Stimulated activated CD4-positive, alpha-beta T cell treated with anti-CD3 and anti-CD28 coated beads, TNF-alpha, amount 100 ng/mL, for 48 hours (primary cell): Measurements from ENCODE around the gene BRF1.

Experiments used
- DNase-seq, 3 donors: peaks; one replicate each; pipeline ENCODE4 v3.0.0-alpha.2; 2020; ENCODE audit warnings: low read depth in 3 of 3

Gene BRF1

GRCh38 chr14:105229099-105229655 lies 71.6 kb downstream of the BRF1 start:
- no peak for DNase-seq

GRCh38 chr14:105228562-105228961 lies 72.2 kb downstream of the BRF1 start:
- no peak for DNase-seq

GRCh38 chr14:105227346-105227745 lies 73.5 kb downstream of the BRF1 start:
- no peak for DNase-seq

GRCh38 chr14:105226198-105226597 lies 74.6 kb downstream of the BRF1 start:
- no peak for DNase-seq

DNA sequence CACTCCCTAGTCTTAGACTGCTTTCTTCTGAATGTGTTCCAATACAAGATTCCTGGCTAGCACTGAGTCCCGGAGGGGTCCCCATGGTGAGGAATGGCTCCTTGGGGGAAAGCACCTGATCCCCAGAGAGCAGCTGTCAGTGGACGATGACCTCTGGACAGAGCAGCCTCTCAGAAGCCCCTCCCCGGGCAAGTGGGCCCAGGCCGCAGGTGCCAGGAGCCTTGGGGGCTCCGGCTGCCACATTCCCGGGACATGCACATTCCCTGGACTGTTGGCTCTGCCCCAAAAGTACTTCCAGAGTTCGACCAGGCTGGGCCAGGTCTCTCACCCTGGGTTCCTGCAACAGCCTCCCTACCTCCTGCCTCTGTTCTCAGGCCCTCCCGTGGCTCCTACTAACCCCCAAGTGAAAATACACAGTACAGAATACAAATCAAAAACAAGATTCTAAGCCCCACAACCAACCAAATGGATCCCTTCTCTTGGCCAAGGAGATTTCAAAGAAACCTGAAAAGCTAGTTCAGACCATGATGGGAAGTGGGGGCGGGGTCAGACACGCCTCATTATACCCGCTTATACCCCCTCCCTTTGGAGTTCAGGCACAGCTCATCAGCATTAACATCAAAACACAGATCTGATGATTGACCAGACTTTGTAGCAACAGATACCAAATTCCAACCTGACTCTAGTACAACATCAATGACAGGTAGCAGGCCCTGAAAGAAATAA lies 75.8 kb downstream of the BRF1 start:
- no peak for DNase-seq

DNA sequence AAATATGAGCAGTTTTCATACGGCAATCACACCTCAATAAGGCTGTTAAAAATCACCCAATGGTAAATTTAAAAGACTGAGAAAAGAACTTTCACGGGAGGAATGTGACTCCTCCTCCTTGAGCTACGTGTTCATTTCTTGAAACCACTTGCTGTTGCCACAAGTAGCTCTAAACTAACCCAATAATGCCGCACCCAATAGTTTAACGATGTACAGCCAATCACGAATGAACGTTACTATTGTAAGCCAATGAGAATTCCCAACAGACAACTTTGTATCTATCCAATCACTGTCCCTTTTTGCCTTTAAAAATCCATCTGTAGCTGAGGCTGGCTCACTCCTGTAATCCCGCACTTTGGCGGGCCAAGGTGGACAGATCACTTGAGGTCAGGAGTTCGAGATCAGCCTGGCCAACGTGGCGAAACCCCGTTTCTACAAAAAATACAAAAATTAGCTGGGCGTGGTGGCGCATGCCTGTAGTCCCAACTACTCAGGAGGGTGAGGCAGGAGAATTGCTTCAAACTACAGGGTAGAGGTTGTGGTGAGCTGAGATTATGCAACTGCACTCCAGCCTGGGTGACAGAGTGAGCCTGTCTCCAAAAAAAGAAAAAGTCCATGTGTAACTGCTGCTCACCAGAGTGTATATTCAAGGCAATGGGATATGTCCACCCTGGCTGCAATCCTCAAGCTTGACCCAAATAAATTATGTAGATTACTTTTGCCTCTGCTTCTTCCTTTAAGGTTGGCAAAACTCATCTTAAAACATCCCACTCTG lies 76.8 kb downstream of the BRF1 start:
- no peak for DNase-seq

- DNase-seq: no peak
Measured at GRCh38 chr14:105223260-105223659, 77.5 kb downstream of the BRF1 start.

DNA sequence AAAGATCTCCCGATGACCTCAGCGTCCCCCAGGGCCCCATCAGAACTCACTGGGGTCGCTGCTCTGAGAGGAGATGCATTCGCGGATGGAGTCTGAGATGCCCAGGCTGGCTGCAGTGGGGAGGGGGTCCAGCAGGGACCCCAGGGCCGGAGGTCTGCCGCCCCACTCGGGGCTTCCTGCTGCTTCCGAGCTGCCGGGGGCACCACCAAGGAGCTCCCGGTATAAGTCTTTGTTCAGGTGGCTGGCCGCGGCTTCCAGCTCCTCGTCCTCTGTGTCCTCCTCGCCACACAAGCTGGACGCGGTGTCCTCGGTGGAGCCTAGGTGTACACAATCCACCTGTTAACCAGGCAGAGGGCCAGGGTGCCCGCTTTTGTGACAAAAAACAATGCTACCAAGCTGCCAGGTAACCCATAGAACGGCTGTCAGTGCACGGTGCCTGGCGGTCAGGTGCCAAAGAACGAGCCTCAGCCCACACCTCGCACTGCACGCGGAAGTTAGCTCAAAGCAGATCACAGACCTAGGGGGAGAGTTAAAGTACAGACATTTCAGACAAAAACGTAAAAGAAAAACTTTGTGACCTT lies 79.1 kb downstream of the BRF1 start:
- DNase-seq: no peak

DNA sequence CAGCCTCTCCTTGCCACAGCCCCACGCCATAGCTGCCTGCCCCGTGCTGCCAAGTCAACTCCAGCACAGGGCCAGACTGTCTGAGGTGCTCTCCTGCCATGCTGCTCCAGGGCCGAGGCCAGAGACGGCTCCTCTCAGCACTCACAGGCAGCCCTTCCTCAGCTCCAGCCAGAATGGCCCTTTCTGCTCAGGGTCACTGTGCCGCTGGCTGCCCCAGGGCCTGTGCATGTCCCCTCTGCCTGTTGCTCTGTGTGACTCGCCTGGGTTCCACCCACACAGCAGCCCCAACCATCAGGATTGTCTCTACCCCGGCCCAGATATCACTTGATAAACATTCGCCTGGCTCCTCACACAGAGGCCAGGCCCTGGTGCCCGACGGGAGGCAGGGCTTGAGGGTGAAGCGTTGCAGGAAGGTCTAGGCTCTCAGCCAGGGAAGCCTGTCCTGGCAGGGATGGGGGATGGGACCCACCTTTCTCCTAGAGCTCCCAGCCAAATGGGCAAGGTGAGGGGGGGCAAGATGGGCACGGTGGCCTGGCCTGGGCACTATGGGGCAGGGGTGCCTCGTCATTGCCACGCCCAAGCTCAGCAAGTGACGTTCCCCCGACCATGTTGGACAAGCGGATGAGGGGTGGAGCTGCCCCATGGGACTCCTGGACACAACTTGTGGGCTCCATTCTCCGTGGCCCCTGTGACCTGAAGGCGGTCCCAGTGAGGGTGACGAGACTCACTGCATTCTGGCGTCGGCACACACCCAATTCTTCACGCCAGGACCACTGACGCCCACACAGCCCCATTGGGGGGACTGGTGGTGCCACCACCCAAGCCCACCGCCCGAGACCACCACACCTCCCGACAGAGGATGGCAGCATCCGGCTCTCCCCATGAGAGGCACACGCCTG lies 79.9 kb downstream of the BRF1 start:
- DNase-seq: no peak

DNA sequence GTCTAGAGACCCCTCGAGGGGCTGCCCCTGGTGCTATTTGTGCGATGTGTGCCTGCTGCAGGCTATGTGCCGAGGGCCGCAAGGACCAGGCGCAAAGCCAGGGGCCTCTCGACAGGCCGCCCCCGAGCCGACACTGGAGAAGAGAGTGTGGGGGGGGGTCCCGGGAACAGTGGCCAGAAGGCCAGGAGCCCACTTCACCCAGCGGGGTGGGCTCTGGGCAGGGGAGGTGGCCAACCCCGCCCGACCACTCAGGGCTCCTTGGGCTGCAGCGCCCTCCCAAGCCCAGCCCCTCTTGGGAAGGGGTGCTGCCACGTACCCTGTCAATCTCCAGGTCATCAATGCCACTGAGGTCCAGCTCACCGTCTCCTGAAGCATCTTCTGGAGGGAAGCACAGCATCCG lies 81.0 kb downstream of the BRF1 start:
- no peak for DNase-seq

- no peak for DNase-seq
Measured at GRCh38 chr14:105219043-105219612, 81.7 kb downstream of the BRF1 start.

- no peak for DNase-seq
Measured at GRCh38 chr14:105218611-105219010, 82.2 kb downstream of the BRF1 start.

- no peak for DNase-seq
Measured at GRCh38 chr14:105217774-105218173, 83.0 kb downstream of the BRF1 start.

DNA sequence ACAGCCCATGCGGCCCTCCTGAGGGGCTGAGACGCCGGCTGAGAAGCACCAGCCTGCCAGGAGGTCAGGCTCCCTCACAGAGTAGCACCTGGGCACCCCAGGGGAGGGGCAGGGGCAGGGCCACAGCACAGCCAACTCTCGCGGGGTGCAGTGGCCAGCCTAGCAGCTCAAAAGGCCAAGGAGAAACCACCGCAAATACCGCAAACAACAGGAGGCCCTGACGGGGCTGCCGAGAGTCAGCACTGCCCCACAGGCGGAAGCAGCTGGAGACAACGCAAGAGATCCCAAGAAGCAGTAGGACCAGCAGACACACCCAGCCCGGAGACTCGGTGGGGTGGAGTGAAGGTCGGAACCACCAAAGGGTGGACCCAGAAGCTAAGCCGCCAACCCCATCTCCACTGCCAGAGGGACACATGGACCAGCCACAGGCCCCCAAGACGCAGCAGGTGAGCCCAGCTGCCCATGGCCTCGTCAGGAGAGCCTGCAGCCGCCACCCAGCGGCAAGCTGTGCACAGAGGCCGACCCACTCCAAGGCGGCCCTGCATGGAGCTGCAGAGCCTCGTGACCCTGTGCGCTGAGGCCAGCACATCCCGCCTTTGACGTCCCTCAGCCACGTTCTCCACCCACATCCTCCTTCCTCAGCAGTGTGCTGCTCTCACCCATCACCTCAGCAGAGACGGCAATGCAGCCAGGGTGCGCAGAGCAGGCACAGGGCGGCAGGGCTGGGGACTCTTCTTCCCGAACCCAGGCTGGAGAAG lies 84.1 kb downstream of the BRF1 start:
- no peak for DNase-seq

DNA sequence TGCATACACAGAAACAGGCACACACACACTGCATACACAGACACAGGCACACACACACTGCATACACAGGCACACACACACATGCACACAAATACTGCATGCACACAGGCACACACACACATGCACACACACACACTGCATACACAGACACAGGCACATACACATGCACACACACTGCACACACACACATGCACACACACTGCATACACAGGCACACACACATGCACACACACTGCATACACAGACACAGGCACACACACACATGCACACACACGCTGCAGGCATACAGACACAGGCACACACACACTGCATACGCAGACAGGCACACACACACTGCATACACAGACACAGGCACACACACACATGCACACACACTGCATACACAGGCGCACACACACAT lies 85.2 kb downstream of the BRF1 start:
- no peak for DNase-seq

- DNase-seq: no peak
Measured at GRCh38 chr14:105214324-105214915, 86.4 kb downstream of the BRF1 start.

DNA sequence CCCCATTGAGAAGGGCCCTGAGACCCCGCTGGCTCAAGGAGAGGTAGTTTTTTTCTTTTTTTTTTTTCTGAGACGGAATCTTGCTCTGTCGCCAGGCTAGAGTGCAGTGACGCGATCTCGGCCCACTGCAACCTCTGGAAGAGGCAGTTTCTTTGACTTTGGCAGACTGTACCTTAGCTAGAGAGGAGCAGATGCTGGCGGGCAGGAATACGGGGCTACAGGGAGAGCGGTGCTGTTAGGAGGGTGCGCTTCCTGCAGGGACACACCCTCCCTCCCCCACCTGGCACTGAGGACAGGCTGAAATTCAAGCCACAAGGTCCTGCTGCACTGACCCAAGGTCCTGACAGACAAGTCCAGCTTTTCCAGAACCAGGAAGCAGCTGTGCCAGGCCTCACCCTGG lies 87.4 kb downstream of the BRF1 start:
- no peak for DNase-seq

- DNase-seq: no peak
Measured at GRCh38 chr14:105212541-105213300, 88.1 kb downstream of the BRF1 start.

DNA sequence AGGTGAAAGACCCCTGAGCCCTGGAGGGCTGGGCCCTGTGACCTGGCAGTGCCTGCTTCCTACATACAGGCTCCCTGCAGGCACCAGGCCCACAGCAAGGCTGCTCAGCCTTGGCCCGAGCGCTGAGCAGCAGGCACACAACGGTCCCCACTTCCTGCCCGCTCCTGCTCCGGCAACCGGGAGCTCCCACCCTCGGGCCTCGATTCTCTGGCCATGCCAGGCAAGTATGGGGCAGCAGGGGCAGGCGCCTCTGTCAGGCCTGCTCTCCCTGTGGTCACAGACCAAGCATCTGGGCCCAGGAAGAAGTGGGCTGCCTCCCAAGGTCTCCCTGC lies 89.1 kb downstream of the BRF1 start:
- DNase-seq: no peak
